RWPE2 (cell line): ENCODE results near the gene UVRAG.

ENCODE experiments used
- ATAC-seq: fragments of 200-7000 bp; cut with Tn5 transposase; 3 replicates; pipeline ENCODE4 v1.9.1; 2021; ENCODE audit warnings: low read depth
- DNase-seq: peaks from one replicate; pipeline ENCODE4 v3.0.0-alpha.2; 2020; ENCODE audit warnings: low spot score
- H3K27ac ChIP-seq: fragments of 450-650 bp; 2 replicates; pipeline ENCODE4 v1.5.1; 2017; ENCODE audit warnings: mild to moderate bottlenecking; ENCODE audit not compliant: poor library complexity, severe bottlenecking
- H3K27me3 ChIP-seq: fragments of 250-450 bp; sonication (Bioruptor Pico); 2 replicates; pipeline ENCODE4 v1.5.1; 2021; ENCODE audit warnings: mild to moderate bottlenecking, moderate library complexity; ENCODE audit not compliant: insufficient read depth, poor library complexity, severe bottlenecking
- H3K36me3 ChIP-seq: fragments of 250-450 bp; sonication (Bioruptor Pico); 2 replicates; pipeline ENCODE4 v1.5.1; 2020; ENCODE audit warnings: low read depth, mild to moderate bottlenecking, moderate library complexity
- H3K4me1 ChIP-seq: fragments of 250-450 bp; sonication (Bioruptor Pico); 2 replicates; pipeline ENCODE4 v1.5.1; 2021; ENCODE audit warnings: mild to moderate bottlenecking, moderate library complexity; ENCODE audit not compliant: insufficient read depth, poor library complexity, severe bottlenecking
- H3K4me3 ChIP-seq: fragments of 250-450 bp; sonication (Bioruptor Pico); 2 replicates; pipeline ENCODE4 v1.5.1; 2021; ENCODE audit warnings: mild to moderate bottlenecking, moderate library complexity; ENCODE audit not compliant: severe bottlenecking
- H3K9me3 ChIP-seq: fragments of 250-450 bp; sonication (Bioruptor Pico); 2 replicates; pipeline ENCODE4 v1.5.1; 2021; ENCODE audit warnings: mild to moderate bottlenecking, moderate library complexity; ENCODE audit not compliant: severe bottlenecking
- CTCF ChIP-seq: fragments of 450-650 bp; IDR thresholded peaks from one replicate; pipeline ENCODE4 v1.5.1; 2017; ENCODE audit warnings: mild to moderate bottlenecking, moderate library complexity; ENCODE audit not compliant: poor library complexity, severe bottlenecking

UVRAG gene

GRCh38 chr11:76131671-76132631, 316.9 kb downstream of the UVRAG start:
- ATAC-seq (no peak), DNase-seq (no peak)

GRCh38 chr11:76134239-76134638, 319.2 kb downstream of the UVRAG start:
- TF ChIP-seq CTCF, result no peak
- Histone ChIP-seq H3K4me3 (no peak overlapping the region), H3K27ac (no peak overlapping the region), H3K36me3 (no peaks in the 10 kb centered on the region), H3K9me3 (no peaks in the 10 kb centered on the region), H3K27me3 (no peaks in the 10 kb centered on the region), H3K4me1 (no peaks in the 10 kb centered on the region)
- DNase-seq (no peak), ATAC-seq (no peak)

More at GRCh38 chr11:76131671-76132631, 316.9 kb downstream of the UVRAG start:
- Histone ChIP-seq H3K36me3 (no peaks in the 10 kb centered on the region), H3K4me3 (no peak overlapping the region), H3K9me3 (no peaks in the 10 kb centered on the region), H3K27ac (no peak overlapping the region), H3K4me1 (no peaks in the 10 kb centered on the region), H3K27me3 (no peaks in the 10 kb centered on the region)
- no peak for TF ChIP-seq CTCF

GRCh38 chr11:76135491-76135890, 320.5 kb downstream of the UVRAG start:
- H3K4me1 ChIP-seq, result no peaks in the 10 kb centered on the region
- no peak overlapping the region for H3K27ac ChIP-seq
- H3K27me3 ChIP-seq, result no peaks in the 10 kb centered on the region
- TF ChIP-seq CTCF, result no peak
- ATAC-seq, result no peak
- no peaks in the 10 kb centered on the region for H3K9me3 ChIP-seq
- DNase-seq, result no peak
- no peak overlapping the region for H3K4me3 ChIP-seq
- no peaks in the 10 kb centered on the region for H3K36me3 ChIP-seq

- Histone ChIP-seq H3K4me3 (no peak overlapping the region), H3K27ac (no peak overlapping the region), H3K27me3 (no peaks in the 10 kb centered on the region), H3K36me3 (no peaks in the 10 kb centered on the region; the same call in 1 of the 2 replicates), H3K9me3 (no peaks in the 10 kb centered on the region), H3K4me1 (no peaks in the 10 kb centered on the region)
- DNase-seq (no peak), ATAC-seq (no peak)
- no peak for TF ChIP-seq CTCF
These were observed 324.3 kb downstream of the UVRAG start for GRCh38 chr11:76139314-76139713.
